OCI-LY1 (cell line): ENCODE results near the gene WDR72.

Experiments used
- H2AFZ ChIP-seq: fragments of 200-600 bp; sonication (generic), shearing (Covaris generic); 2 replicates; pipeline ENCODE4 v1.6.0; 2014; ENCODE audit warnings: antibody characterized with exemption, mild to moderate bottlenecking, low read length
- H3F3A ChIP-seq: fragments of 200-600 bp; sonication (generic), shearing (Covaris generic); 2 replicates; pipeline ENCODE4 v1.6.0; 2014; ENCODE audit warnings: mild to moderate bottlenecking, antibody characterized with exemption, low read length, moderate library complexity; ENCODE audit not compliant: insufficient read depth
- H3K27ac ChIP-seq: fragments of 200-600 bp; sonication (generic); 2 replicates; pipeline ENCODE4 v1.5.1; 2014; ENCODE audit warnings: low read length, mixed run types, mild to moderate bottlenecking, low read depth; ENCODE audit not compliant: poor library complexity, severe bottlenecking
- H3K27me3 ChIP-seq: fragments of 200-600 bp; sonication (generic); 2 replicates; pipeline ENCODE4 v1.6.0; 2014; ENCODE audit warnings: antibody characterized with exemption, mild to moderate bottlenecking, low read length, moderate library complexity; ENCODE audit not compliant: insufficient read depth
- H3K36me3 ChIP-seq: fragments of 200-600 bp; sonication (generic); 2 replicates; pipeline ENCODE4 v1.6.1; 2014; ENCODE audit warnings: mild to moderate bottlenecking, antibody characterized with exemption, low read length, moderate library complexity, mixed read lengths; ENCODE audit not compliant: insufficient read depth
- H3K4me1 ChIP-seq: fragments of 200-600 bp; sonication (generic); 2 replicates; pipeline ENCODE4 v1.5.1; 2014; ENCODE audit warnings: mild to moderate bottlenecking, low read length, moderate library complexity; ENCODE audit not compliant: insufficient read depth, severe bottlenecking
- H3K4me2 ChIP-seq: fragments of 200-600 bp; sonication (generic), shearing (Covaris generic); 2 replicates; pipeline ENCODE4 v1.6.1; 2014; ENCODE audit warnings: low read length
- H3K4me3 ChIP-seq: fragments of 200-600 bp; sonication (generic); 2 replicates; pipeline ENCODE4 v1.5.1; 2014; ENCODE audit warnings: low read length, low read depth, mild to moderate bottlenecking, mixed read lengths; ENCODE audit not compliant: poor library complexity, severe bottlenecking
- H3K79me2 ChIP-seq: fragments of 200-600 bp; shearing (Covaris generic); 2 replicates; pipeline ENCODE4 v1.6.1; 2016; ENCODE audit warnings: mixed run types, low read length, mixed read lengths; ENCODE audit not compliant: insufficient read depth
- H3K9ac ChIP-seq: fragments of 200-600 bp; sonication (generic), shearing (Covaris generic); 2 replicates; pipeline ENCODE4 v1.6.1; 2014; ENCODE audit warnings: mild to moderate bottlenecking, low read length, mixed read lengths
- H3K9me2 ChIP-seq: fragments of 200-600 bp; sonication (generic), shearing (Covaris generic); 2 replicates; pipeline ENCODE4 v1.6.1; 2014; ENCODE audit warnings: low read depth, mild to moderate bottlenecking, low read length, mixed read lengths
- H3K9me3 ChIP-seq: fragments of 200-600 bp; shearing (Covaris generic); 2 replicates; pipeline ENCODE4 v1.6.1; 2014; ENCODE audit warnings: low read length, mixed read lengths
- H4K20me1 ChIP-seq: fragments of 200-600 bp; sonication (generic), shearing (Covaris generic); 2 replicates; pipeline ENCODE4 v1.6.0; 2016; ENCODE audit warnings: mild to moderate bottlenecking, low read length; ENCODE audit not compliant: insufficient read depth
- CTCF ChIP-seq: fragments of 200-600 bp; sonication (generic), shearing (Covaris generic); IDR thresholded peaks from 2 replicates; pipeline ENCODE4 v1.5.1; 2017; ENCODE audit warnings: mild to moderate bottlenecking, antibody characterized with exemption, low read length, moderate library complexity, mixed read lengths
- EZH2 ChIP-seq: fragments of 200-600 bp; sonication (generic), shearing (Covaris generic); IDR thresholded peaks from 2 replicates; pipeline ENCODE4 v1.8.0; 2017; ENCODE audit warnings: borderline replicate concordance, mixed run types, mild to moderate bottlenecking, antibody characterized with exemption, low read length, moderate library complexity, mixed read lengths

The WDR72 gene

GRCh38 chr15:53472210-53472609 is 287.3 kb downstream of the WDR72 start:
- Histone ChIP-seq H3K9me2 (no peaks in the 10 kb centered on the region), H3K4me3 (no peak overlapping the region), H3K36me3 (no peaks in the 10 kb centered on the region), H3K9ac (no peak overlapping the region), H3K4me1 (no peaks in the 10 kb centered on the region), H3K27me3 (no peaks in the 10 kb centered on the region), H3K4me2 (no peak overlapping the region), H3K27ac (no peak overlapping the region), H2AFZ (no peak overlapping the region), H3K79me2 (no peaks in the 10 kb centered on the region), H3F3A (no peaks in the 10 kb centered on the region), H3K9me3 (no peaks in the 10 kb centered on the region), H4K20me1 (no peaks in the 10 kb centered on the region)
- TF ChIP-seq CTCF (no peak), EZH2 (no peak)

GRCh38 chr15:53470743-53471142 is 288.7 kb downstream of the WDR72 start:
- Histone ChIP-seq H3K27ac (no peak overlapping the region), H3F3A (no peaks in the 10 kb centered on the region), H3K4me1 (no peaks in the 10 kb centered on the region), H3K9me3 (no peaks in the 10 kb centered on the region), H3K79me2 (no peaks in the 10 kb centered on the region), H3K9ac (no peak overlapping the region), H3K36me3 (no peaks in the 10 kb centered on the region), H3K9me2 (no peaks in the 10 kb centered on the region), H3K4me3 (no peak overlapping the region), H2AFZ (no peak overlapping the region), H3K27me3 (no peaks in the 10 kb centered on the region), H4K20me1 (no peaks in the 10 kb centered on the region), H3K4me2 (no peak overlapping the region)
- no peak for TF ChIP-seq CTCF
- TF ChIP-seq EZH2, result no peak

- H3F3A ChIP-seq, result no peaks in the 10 kb centered on the region
- no peak overlapping the region for H2AFZ ChIP-seq
- no peak overlapping the region for H3K4me2 ChIP-seq
- no peaks in the 10 kb centered on the region for H3K79me2 ChIP-seq
- no peaks in the 10 kb centered on the region for H3K9me3 ChIP-seq
- TF ChIP-seq EZH2, result no peak
- no peak for TF ChIP-seq CTCF
- H3K27ac ChIP-seq, result no peak overlapping the region
- no peaks in the 10 kb centered on the region for H3K9me2 ChIP-seq
- no peaks in the 10 kb centered on the region for H4K20me1 ChIP-seq
- no peak overlapping the region for H3K9ac ChIP-seq
- no peaks in the 10 kb centered on the region for H3K4me1 ChIP-seq
- no peaks in the 10 kb centered on the region; the same call in 1 of the 2 replicates for H3K27me3 ChIP-seq
- no peak overlapping the region for H3K4me3 ChIP-seq
- H3K36me3 ChIP-seq, result no peaks in the 10 kb centered on the region
These were observed 290.0 kb downstream of the WDR72 start for GRCh38 chr15:53469422-53469821.
